ENCODE results near the gene RNF152.
A peak's percentile ranks its signal among the peaks of the same experiment; 100 is the strongest.

RNF152 gene

DNA sequence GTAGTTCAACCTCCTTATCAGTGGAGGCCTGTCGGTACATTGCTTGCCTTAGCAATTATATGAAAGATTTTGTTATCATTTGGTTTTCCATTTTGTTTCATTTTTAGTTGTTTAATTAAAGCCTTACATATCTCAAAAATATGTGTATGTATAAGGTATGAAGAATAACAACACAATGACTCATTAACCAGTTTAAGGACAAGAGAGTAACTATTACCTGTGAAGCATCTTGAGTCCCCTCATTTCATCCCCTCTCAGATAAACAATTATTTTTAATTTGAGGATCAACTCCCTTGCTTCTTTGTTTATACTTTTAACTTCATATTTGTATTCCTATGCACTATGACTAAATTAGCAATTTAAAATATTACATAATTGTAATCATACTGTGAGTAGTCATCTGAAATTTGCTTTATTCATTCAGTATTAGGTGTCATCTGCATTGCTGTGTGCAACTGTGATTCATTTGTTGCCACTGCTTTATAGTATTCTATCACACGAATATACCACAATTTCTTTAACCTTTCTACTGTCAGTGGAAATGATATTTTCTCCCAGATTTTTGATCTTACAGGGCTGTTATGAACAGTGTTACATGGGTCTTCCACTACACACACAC is 126.4 kb downstream of the RNF152 start:
- Mint-ChIP-seq H3K27me3 (ENCODE audit: low read depth) (no peaks in the 10 kb centered on the region), H3K27ac (peak overlapping the region in 2 of 3 experiments; percentile 59), H3K4me1 (peaks cover 13% of the 10 kb centered on the region), H3K36me3 (ENCODE audit: low read depth) (no peaks in the 10 kb centered on the region), H3K4me3 (no peak overlapping the region), H3K9me3 (no peaks in the 10 kb centered on the region)
- TF ChIP-seq, protein P1, sequence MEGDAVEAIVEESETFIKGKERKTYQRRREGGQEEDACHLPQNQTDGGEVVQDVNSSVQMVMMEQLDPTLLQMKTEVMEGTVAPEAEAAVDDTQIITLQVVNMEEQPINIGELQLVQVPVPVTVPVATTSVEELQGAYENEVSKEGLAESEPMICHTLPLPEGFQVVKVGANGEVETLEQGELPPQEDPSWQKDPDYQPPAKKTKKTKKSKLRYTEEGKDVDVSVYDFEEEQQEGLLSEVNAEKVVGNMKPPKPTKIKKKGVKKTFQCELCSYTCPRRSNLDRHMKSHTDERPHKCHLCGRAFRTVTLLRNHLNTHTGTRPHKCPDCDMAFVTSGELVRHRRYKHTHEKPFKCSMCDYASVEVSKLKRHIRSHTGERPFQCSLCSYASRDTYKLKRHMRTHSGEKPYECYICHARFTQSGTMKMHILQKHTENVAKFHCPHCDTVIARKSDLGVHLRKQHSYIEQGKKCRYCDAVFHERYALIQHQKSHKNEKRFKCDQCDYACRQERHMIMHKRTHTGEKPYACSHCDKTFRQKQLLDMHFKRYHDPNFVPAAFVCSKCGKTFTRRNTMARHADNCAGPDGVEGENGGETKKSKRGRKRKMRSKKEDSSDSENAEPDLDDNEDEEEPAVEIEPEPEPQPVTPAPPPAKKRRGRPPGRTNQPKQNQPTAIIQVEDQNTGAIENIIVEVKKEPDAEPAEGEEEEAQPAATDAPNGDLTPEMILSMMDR (IDR thresholded peaks at IDR 0.05; ENCODE audit: unreplicated experiment in 3 of 3): no peak

DNA sequence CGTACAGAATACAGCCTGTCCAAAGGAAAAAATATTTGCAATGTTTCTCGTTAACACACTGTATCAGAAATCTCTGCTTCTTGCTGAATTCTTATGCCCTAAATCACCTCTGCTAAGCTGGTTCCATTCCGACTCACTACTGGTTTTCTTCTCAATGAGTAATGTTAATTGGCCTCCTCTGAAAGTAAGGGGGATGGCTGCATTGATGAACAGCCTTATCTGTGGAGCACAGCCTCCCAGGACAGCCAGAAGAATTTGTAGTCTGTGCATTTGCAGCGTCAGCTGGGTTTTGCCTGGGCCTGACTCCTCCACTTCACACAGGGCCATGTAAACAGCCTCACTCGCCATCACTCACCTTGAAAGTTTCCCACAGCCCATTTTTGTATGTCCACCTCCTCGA is 127.7 kb downstream of the RNF152 start:
- Mint-ChIP-seq H3K9me3 (no peaks in the 10 kb centered on the region), H3K4me3 (peak overlapping the region in 2 of 3 experiments; percentile 13 to 20), H3K36me3 (ENCODE audit: low read depth) (no peaks in the 10 kb centered on the region), H3K4me1 (peaks cover 13% of the 10 kb centered on the region), H3K27ac (peak overlapping the region; percentile 80 to 88 (median 87)), H3K27me3 (ENCODE audit: low read depth) (no peaks in the 10 kb centered on the region)
- TF ChIP-seq, protein P1 (IDR thresholded peaks at IDR 0.05; ENCODE audit: unreplicated experiment in 3 of 3): no peak

DNA sequence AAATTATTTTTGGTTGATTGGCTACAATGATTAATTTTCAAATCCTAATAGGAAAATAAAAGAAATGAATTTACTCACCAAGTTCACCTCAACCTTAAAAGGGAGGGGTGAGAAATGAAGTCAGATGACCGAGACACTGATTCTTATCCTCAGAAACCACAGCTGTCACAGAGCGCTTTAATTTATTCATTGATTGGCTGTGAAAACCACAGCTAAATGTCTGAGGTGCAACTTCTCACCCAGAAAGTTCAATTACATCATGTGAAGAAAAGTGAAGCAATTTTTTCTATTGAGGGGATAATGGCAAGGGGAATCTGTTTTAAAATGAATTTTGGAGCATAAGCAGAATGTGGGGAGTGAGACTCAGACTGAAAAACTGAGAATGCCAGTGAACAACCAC is 128.4 kb downstream of the RNF152 start:
- H3K9me3 Mint-ChIP-seq: no peaks in the 10 kb centered on the region

DNA sequence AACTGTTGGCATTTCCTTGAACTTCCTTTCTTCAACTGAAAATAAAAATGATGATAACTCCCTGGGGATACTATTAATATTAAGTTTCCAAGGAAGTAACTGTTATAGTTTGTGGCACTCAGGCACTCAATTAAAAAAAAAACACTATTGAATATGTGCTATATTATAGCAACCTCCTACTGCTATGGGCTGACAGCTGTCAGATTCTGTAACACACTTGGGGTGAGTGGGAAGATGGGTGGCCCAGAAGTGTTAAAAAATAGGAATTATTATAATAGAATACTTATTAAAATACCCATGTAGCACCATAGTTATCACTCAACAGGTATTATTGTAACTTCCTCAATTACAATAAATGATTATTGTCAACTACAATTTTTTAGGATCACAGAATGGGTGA is 130.9 kb downstream of the RNF152 start:
- H3K36me3 Mint-ChIP-seq (ENCODE audit: low read depth): no peaks in the 10 kb centered on the region
- H3K4me3 Mint-ChIP-seq: no peak overlapping the region
- TF ChIP-seq, protein P1 (IDR thresholded peaks at IDR 0.05; ENCODE audit: unreplicated experiment in 3 of 3): no peak
- H3K27ac Mint-ChIP-seq: no peak overlapping the region
- peaks cover 8% of the 10 kb centered on the region for H3K4me1 Mint-ChIP-seq
- H3K27me3 Mint-ChIP-seq (ENCODE audit: low read depth): peaks cover 4% of the 10 kb centered on the region
- H3K9me3 Mint-ChIP-seq: no peaks in the 10 kb centered on the region

More for the DNA sequence above, 128.4 kb downstream of the RNF152 start:
- Mint-ChIP-seq H3K27me3 (ENCODE audit: low read depth) (no peaks in the 10 kb centered on the region), H3K4me3 (no peak overlapping the region), H3K27ac (peak overlapping the region; percentile 80 to 88 (median 87)), H3K36me3 (ENCODE audit: low read depth) (no peaks in the 10 kb centered on the region), H3K4me1 (peaks cover 13% of the 10 kb centered on the region)
- TF ChIP-seq, protein P1 (IDR thresholded peaks at IDR 0.05; ENCODE audit: unreplicated experiment in 3 of 3): no peak
